GM19328 (cell line): ENCODE data around the gene RABEP1.
A peak's percentile ranks its signal among the peaks of the same experiment; 100 is the strongest.
"Not testable (repeated sequence)": the region's sequence is repeated elsewhere in the genome, so short reads cannot be mapped to it uniquely, and the experiment has no call there.

Experiments used
- ATAC-seq: cut with Tn5 transposase; IDR thresholded peaks from one replicate; pipeline ENCODE4 v1.9.1; 2021; ENCODE audit warnings: mild to moderate bottlenecking, moderate library complexity; ENCODE audit not compliant: unreplicated experiment

Gene RABEP1, protein sequence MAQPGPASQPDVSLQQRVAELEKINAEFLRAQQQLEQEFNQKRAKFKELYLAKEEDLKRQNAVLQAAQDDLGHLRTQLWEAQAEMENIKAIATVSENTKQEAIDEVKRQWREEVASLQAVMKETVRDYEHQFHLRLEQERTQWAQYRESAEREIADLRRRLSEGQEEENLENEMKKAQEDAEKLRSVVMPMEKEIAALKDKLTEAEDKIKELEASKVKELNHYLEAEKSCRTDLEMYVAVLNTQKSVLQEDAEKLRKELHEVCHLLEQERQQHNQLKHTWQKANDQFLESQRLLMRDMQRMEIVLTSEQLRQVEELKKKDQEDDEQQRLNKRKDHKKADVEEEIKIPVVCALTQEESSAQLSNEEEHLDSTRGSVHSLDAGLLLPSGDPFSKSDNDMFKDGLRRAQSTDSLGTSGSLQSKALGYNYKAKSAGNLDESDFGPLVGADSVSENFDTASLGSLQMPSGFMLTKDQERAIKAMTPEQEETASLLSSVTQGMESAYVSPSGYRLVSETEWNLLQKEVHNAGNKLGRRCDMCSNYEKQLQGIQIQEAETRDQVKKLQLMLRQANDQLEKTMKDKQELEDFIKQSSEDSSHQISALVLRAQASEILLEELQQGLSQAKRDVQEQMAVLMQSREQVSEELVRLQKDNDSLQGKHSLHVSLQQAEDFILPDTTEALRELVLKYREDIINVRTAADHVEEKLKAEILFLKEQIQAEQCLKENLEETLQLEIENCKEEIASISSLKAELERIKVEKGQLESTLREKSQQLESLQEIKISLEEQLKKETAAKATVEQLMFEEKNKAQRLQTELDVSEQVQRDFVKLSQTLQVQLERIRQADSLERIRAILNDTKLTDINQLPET

DNA sequence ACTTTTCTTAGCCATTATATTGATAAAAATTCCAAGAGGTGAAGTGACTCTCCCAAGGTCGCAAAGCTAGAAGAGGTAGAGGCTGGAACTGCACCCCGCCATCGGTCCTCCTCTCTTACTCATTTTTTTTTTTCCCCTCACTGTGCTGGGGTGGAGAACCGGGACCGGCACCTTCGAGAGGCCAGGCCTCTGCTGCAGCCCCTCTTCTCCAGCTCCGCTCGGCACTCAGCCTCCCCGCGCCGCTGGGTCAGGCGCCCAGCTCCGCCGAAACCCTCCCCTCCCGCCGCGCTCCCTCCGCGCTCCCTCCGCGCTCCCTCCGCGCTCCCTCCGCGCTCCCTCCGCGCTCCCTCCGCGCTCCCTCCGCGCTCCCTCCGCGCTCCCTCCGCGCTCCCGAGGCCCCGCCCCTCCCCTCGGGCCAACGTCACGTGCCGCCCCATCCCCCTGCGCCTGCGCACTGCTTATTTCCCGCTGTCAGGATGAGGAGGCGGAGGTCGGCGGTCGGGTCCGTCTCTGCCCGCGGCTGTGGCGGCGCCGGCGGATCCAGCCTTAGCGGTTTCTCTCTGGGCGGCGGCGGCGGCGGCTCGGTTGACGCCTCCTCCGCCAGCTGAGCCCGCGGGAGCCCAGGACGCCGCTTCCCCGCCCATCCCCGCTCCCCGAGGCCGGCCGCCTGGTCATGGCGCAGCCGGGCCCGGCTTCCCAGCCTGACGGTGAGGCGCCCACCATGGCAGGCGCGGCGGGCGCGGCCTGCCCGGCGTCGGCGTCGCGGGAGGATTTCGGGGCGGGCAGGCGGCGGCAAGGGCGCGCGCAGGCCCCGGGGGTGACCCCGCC lies at the start of gene RABEP1:
RABEP1 (plus strand) TSS at position 471 of the 828 bp plus-strand sequence; CDS start at position 674, 203 bp downstream.
- ATAC-seq, result peak; percentile 83

DNA sequence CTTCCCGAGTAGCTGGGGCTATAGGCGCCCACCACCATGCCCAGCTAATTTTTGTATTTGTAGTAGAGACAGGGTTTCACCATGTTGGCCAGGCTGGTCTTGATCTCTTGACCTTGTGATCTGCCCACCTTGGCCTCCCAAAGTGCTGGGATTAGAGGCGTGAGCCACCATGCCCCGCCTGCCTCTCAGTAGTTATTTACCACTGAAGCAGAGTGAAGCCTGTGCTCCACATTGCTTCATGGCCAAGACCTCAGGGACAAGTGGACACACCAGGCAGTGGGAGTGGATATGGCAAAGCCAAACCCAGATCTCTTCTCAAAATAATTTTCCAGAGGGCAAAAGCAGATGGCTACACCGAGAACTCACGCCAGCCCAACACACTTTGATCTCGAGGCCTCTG lies 48.6 kb upstream of the RABEP1 start:
- ATAC-seq, result not testable (repeated sequence)

DNA sequence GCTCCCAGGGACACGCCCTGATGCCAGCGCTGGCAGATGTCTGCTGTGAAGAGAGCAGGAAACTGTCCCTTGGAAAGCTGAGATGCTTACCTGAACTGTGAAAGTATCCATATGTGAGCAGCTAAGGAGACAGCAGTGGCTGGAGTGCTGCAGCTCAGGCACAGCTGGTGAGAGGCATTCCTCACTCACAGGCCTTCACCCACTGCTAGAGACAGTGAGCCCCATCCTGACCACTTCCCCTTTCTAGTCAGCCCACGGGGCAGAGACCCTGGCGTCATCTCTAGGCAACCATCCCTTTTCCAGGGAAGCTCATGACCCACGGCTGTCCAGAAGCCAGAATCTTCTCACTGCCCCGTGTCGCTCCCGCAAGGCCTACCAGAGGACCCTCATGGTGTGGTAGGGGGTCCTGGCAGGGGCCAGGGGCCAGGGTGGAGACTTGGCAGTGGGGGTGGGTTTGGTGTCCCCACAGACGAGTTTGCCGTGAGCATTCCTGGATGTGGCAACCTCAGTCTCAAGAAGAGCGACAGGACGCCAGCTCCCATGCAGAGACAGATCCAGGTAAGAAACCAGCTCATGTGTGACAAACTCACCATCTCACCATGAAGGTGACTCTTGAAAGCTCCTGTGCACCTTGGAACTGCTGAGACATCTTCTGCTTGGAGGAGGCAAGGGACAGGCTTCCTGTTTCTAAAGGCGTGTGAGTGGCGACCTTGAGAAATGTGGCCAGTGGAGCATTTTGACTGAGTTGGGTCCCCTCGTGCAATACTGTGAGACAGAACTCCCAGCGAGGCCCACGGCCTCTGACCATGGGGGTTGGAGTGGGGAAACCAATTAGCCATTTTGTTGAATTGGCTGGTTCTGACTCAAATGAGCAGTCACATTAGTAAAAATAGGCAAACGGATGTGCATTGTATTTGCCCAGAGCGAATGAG lies 47.2 kb upstream of the RABEP1 start, which contains the start of gene SCIMP:
SCIMP (minus strand) TSS at position 216 of the 932 bp plus-strand sequence; CDS start at position 111, 105 bp downstream.
- peak; percentile 48 for ATAC-seq

DNA sequence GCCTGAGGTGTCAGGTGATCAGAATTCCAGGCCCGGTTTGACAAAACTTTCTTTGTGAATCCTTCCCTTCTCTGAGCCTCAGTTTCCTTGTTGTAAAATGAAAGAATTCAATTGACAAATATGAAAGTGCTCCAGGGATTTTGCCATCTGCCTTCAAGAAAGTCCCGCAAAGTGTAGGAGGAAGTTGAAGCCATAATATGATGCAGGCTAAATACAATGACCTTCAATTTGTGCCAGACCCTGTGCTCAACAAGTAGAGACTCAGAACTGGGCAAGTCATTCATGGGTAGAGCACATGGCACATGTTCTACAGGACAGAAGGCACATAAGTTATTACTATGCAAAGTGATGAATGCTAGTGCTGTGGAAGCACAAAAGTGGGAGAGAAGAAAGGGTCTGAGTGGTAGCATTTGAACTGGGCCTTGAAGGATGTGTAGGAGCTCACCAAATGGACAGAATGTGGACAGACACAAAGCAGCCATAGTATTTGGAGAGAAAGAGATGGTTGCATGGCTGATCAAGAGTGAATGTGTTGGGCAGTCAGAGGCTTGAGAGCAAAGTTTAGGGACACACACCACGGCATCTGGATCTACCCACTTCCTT lies 45.0 kb upstream of the RABEP1 start:
- no peak for ATAC-seq

DNA sequence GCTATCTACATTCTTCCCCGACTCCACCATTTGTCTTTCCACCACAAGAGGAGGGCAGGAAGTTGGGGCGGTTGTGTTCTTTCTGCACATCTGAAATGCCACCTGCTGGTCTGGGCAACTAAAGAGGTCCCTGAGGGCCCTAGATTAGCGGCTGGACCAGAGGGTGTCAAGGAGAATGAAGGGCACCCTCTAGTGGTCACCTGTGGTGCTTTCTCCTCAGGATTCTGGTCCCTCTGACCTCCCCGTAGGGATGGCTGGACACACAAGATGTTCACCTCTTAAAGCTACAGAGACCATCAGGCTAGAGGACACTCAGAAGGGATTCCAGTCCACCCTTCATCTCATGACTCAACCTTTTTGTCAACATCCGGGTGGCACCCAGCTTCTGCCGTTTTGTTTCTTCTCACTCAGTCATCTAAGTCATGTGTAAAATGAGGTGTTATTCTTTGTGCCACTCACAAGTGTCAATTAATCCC lies 44.5 kb upstream of the RABEP1 start:
- no peak for ATAC-seq

DNA sequence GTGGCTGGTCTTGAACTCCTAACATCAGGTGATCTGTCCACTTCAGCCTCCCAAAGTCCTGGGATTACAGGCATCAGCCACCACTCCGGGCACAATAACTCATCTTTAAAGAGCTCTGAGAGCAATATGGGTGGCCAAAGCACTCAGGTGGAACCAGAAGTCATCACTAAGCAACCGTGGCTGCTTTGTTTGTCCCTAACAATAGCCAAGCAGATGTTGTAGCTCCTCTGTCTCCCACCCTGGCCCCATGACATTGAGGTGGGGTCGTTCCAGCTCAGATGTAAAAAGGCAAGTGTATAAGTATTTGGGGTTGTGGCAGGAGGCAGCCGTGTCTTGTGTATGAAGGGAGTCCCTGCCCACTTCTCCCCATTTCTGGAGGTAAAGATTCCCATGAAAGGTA lies 43.8 kb upstream of the RABEP1 start:
- no peak for ATAC-seq

DNA sequence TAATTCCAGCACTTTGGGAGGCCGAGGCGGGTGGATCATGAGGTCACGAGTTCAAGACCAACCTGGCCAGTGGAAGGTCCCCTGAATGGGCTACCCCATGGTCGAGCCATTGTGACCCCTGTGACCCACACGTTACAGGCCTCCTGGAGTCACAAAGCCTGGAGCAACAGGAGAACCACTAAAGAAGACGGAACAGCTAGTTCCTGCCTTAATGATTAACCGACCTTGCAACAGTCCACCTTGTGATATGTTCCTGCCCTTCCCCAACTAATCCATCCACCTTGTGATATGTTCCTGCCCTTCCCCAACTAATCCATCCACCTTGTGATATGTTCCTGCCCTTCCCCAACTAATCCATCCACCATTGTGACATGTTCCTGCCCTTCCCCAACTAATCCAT lies 42.3 kb upstream of the RABEP1 start:
- ATAC-seq, result not testable (repeated sequence)

DNA sequence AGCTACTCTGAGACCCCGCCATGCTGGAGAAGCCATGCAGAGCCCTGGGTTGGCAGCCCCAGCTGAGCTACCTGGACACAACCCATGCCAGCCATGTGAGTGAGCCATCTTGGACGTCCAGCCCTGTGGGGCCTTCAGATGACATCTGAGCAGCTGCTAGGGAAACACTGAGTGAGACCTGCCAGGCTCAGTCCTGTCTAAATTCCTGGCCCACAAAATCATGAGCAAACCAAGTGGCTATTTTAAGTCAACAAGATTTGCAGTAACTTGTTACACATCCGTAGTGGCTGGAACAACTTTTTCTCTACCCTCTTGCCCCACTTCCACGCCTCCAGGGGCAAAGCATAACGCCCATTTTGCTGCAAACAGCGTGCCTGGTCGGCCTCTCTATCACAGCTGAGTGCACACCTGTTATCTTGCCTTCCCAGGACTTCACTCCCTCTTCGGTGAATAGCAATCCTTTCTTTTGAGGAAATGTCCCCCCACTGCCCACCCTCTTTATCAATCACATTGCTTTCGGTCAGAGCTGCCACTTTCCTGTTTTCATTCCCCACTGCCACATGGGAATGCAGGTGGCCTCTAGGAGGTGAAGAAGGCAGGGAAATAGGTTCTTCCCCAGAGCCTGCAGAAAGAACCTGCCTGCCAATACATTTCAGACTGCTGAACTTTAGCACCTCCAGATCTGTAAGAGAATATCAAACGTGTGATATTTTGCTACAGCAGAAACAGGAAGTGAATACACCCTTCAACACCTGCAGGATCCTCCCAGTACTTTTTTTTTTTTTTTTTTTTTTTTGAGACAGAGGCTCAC lies 40.0 kb upstream of the RABEP1 start:
- no peak for ATAC-seq

DNA sequence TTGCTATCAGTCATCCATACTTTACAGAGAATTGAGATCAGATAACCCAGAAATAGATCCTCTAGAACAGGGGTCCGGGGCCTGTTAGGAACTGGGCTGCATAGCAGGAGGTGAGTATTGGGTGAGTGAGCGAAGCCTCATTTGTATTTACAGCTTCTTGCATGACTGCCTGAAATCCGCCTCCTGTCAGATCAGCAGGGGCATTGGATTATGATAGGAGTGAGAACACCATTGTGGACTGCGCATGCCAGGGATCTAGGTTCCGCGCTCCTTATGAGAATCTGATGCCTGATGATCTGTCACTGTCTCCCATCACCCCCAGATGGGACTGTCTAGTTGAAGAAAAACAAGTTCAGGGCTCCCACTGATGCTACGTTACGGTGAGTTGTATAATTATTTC lies 34.5 kb upstream of the RABEP1 start:
- no peak for ATAC-seq

DNA sequence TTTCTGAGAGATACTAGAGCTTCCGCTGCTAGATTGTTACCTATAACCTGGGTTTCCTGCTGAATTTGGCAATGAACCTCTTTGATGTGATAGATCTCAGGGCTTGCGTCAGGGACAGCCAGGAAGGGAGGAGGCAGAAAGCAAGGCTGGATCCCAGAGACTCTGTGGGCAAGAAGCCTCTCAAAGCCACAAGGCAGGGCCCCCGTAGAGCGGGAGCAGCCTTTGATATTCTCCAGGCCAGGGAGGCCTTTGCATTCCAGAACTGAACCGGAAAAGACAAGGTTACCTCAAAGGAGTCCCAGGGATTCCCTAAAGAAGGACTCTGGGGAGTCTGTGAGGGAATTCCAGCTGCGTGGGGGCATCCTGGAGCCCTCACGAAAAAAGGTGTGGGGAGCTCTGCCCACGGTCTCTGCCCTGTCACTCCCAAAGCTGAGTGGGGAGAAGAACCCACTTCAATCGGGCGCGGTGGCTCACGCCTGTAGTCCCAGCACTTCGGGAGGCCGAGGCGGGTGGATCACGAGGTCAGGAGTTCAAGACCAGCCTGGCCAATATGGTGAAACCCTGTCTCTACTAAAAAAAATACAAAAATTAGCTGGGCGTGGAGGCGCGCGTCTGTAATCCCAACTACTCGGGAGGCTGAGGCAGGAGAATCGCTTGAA lies 33.1 kb upstream of the RABEP1 start:
- ATAC-seq, result no peak

DNA sequence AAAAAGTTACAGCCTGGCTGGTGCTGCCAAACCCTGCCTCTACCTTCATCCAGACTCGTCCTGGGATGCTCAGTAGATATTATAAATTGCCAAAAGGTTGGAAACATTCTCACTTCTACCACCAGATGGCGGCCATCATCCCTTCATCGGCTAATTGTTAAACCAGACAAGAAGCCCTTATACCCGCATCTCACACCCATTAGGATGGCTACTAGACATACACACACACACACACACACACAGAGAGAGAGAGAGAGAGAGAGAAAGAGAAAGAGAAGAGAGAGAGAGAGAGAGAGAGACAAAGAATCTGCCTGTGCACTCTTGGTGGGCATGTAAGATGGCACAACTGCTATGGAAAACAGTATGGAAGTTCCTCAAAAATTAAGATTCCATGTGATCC lies 32.5 kb upstream of the RABEP1 start:
- ATAC-seq, result no peak

DNA sequence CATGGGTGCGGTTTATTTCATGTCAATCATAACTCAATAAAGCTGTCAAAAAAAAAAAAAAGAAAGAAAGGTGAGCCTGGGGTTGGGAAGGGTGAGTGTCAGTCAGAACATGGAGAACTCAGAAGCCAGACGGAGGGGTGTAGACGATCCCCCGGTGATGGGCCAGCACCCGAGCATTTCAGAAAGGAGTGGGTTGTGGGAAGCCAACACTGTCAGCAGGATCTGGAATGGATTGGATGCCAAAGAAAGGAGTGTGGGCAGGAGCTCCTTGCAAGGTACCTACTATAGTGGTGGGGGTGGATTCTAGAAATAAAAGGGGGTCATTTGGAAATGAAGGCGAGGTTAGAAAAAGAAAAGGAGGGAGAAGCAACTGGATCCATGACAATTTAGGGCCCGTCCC lies 27.7 kb upstream of the RABEP1 start:
- ATAC-seq, result no peak

DNA sequence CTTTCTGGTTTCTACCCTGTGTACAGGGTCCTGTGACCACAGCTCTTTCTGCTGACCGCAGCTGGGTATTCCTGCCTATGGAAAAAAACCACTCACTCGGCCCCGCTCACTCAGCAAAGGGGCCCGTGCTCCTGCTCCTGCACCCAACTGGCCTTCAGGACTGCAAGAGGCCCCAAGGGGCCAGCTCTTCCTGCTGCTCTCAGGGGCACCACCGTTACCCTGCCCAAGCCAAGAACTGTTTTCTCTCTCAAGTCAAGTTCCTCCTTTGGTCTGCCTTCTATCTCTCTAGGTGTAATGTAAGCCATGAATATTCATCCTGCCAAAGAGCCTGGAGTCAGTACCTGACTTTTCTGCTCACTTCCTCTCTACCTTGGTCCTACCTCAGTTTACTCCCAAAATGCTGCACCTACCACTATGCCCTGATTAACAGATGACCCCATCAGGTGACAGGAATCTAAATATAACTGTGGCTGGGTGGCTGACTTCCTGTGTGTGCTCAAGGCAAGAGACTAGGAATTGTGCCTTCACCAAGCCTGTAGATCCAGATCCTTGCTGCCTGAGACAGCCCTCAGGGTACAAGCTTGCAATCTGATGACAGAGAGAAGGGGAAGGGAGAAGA lies 27.1 kb upstream of the RABEP1 start:
- no peak for ATAC-seq

DNA sequence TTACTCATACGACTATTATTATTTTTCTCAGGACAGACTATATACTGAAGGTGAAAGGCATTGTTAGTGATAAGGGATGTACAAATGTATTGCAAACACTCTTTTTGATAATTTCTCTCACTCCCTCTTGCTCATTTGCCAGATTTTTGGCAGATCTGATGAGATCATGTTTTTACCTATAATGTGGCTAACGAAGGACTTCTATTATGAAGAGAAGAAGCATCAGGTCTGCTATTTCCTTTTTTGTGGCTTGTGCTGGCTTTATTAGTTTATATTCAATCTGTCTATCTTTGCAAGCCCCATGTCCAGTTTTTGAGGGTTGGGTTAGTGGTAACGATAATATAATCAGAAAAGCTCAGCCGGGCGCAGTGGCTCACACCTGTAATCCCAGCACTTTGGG lies 25.0 kb upstream of the RABEP1 start:
- ATAC-seq, result no peak

DNA sequence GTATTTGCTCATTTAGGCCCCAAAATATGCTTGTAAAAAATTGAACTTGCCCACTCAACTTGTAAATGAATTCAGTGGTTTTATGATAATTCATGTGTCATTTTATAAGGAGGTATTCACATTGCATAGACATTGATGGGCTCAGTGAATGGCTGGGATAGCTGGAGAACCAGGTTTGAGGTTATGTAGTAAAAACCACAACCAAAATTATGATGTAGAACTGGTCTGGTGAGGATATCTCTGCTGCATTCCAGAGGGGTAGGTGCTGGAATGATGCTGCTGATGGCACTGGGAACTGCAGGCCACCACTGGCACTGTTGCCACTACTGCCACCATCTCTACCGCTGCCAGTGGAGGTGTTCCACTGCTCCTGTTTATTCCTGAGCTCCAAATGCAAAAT lies 21.5 kb upstream of the RABEP1 start:
- no peak for ATAC-seq

DNA sequence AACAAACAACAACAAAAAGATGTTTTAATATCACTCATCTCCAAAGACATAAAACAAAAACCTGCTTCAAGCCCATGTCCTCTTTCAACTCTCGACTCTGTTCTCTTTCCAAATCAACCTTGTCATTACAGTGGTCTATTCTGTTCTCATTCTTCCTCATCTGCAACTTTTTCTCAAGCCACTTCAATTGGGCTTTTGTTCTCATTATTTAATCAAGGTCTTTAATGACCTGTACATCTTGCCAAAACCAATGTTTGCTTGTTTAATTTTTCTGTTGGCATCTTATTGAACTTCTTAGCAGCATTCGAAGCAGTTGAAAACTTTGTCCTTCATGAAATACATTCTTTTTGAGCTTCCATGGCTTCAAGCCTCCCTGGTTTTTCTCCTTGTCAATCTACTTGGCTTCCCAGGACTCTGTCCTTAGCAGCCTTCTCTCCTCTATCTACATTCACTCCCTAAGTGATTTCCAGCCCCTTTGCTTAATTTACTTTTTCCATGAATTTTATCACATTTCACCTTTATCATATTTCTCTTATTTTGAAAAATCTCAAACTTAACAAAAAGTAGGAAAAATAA lies 19.6 kb upstream of the RABEP1 start:
- no peak for ATAC-seq

DNA sequence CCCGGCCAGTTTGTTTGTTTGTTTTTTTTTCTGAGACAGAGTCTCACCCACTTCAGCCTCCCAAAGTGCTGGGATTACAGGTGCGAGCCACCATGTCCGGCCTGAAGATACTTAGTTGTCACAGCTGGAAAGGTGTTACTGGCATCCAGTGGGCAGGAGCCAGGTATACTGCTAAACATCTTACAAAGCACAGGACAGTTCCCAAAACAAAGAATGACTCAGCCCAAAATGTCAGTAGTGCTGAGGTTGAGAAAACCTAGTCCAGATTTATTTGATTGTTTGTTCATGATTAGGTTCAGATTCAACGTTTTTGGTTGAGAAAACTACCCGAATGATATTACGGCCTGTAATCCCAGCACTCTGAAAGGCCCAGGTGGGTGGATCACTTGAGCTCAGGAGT lies 18.6 kb upstream of the RABEP1 start:
- no peak for ATAC-seq
